Left ventricle myocardium inferior (tissue), 1 donor: Measurements from ENCODE around the gene AKAP12. TPM values are rescaled to one million over a fixed set of nuclear protein-coding genes. Genes with fewer than 3 reads are reported as not detected.

Experiments
- DNase-seq: peaks from one replicate; pipeline ENCODE4 v3.0.0-alpha.2; 2020
- H3K27ac ChIP-seq: fragments of 200-600 bp; replicated peaks from 2 replicates; pipeline ENCODE4 v1.8.0; 2021
- H3K27me3 ChIP-seq: fragments of 200-600 bp; 2 replicates; pipeline ENCODE4 v1.8.0; 2021; ENCODE audit warnings: low read depth
- H3K36me3 ChIP-seq: fragments of 200-600 bp; 2 replicates; pipeline ENCODE4 v1.8.0; 2021
- H3K4me1 ChIP-seq: fragments of 200-600 bp; 2 replicates; pipeline ENCODE4 v1.8.0; 2021
- H3K4me3 ChIP-seq: fragments of 200-600 bp; 2 replicates; pipeline ENCODE4 v1.8.0; 2021; ENCODE audit warnings: mild to moderate bottlenecking, moderate library complexity
- H3K9me3 ChIP-seq: fragments of 200-600 bp; replicated peaks from 2 replicates; pipeline ENCODE4 v1.8.0; 2021
- CTCF ChIP-seq: fragments of 200-600 bp; IDR thresholded peaks from 2 replicates; pipeline ENCODE4 v1.8.0; 2021; ENCODE audit warnings: antibody characterized with exemption, mild to moderate bottlenecking, borderline replicate concordance
- intact Hi-C: fragments of 100-400 bp; cut with micrococcal nuclease; formaldehyde crosslinking; loops from one replicate; pipeline ENCODE4 v1.11.0; 2022
- total RNA-seq: library from RNA; stranded (reverse); fragmentation: NEBNext Ultra II Directional; extraction: Animal tissue kit (Norgen Biotek cat#: 25700); gene quantifications from one replicate; pipeline ENCODE4 v1.2.1, GENCODE V29; 2021
- donor health status: DM: no; HTN: yes; CAD: no; lungs with severe emphysema.

Gene AKAP12
- total RNA-seq, 1 donor from 2014 or later: 13.1 TPM

- no peak for DNase-seq
- H3K4me1 ChIP-seq: no peaks in the 10 kb centered on the region
- intact Hi-C loops: no loop called here
Observed at GRCh38 chr6:151300267-151300991, 60.7 kb downstream of the AKAP12 start.

GRCh38 chr6:151301547-151301946, 61.8 kb downstream of the AKAP12 start:
- Histone ChIP-seq H3K27me3 (no peaks in the 10 kb centered on the region), H3K36me3 (no peaks in the 10 kb centered on the region), H3K4me1 (no peaks in the 10 kb centered on the region), H3K27ac (no peak overlapping the region), H3K4me3 (no peak overlapping the region), H3K9me3 (no peaks in the 10 kb centered on the region)
- TF ChIP-seq CTCF: no peak
- intact Hi-C loops: no loop called here
- no peak for DNase-seq

More at GRCh38 chr6:151300267-151300991, 60.7 kb downstream of the AKAP12 start:
- TF ChIP-seq CTCF: no peak
- Histone ChIP-seq H3K9me3 (no peaks in the 10 kb centered on the region), H3K27ac (no peak overlapping the region), H3K27me3 (peaks cover 3% of the 10 kb centered on the region), H3K4me3 (no peak overlapping the region), H3K36me3 (no peaks in the 10 kb centered on the region)

- no peak overlapping the region for H3K4me3 ChIP-seq
- H3K4me1 ChIP-seq: no peaks in the 10 kb centered on the region
- no peak for DNase-seq
- H3K36me3 ChIP-seq: peaks cover under 1% of the 10 kb centered on the region
- intact Hi-C loops: no loop called here
- H3K27me3 ChIP-seq: no peaks in the 10 kb centered on the region
- no peak overlapping the region for H3K27ac ChIP-seq
- no peaks in the 10 kb centered on the region for H3K9me3 ChIP-seq
- TF ChIP-seq CTCF: no peak
Observed at GRCh38 chr6:151303231-151303630, 63.5 kb downstream of the AKAP12 start.

- no peak overlapping the region for H3K27ac ChIP-seq
- H3K4me3 ChIP-seq: no peak overlapping the region
- TF ChIP-seq CTCF: no peak
- intact Hi-C loops: no loop called here
- no peaks in the 10 kb centered on the region for H3K27me3 ChIP-seq
- H3K36me3 ChIP-seq: peaks cover 8% of the 10 kb centered on the region
- no peaks in the 10 kb centered on the region for H3K4me1 ChIP-seq
- no peak for DNase-seq
- H3K9me3 ChIP-seq: no peaks in the 10 kb centered on the region
Observed at GRCh38 chr6:151306269-151306783, 66.6 kb downstream of the AKAP12 start.

- Histone ChIP-seq H3K9me3 (no peaks in the 10 kb centered on the region), H3K27ac (no peak overlapping the region), H3K27me3 (no peaks in the 10 kb centered on the region), H3K36me3 (peaks cover 9% of the 10 kb centered on the region), H3K4me3 (no peak overlapping the region), H3K4me1 (no peaks in the 10 kb centered on the region)
- no peak for DNase-seq
- TF ChIP-seq CTCF: no peak
- intact Hi-C loops: no loop called here
Observed at GRCh38 chr6:151307501-151307900, 67.7 kb downstream of the AKAP12 start.
